Daoy (cell line): ENCODE measurements around the gene SERPINA1. TPM values are rescaled to one million over a fixed set of nuclear protein-coding genes. Genes with fewer than 3 reads are reported as not detected.
"Not testable (repeated sequence)": the region's sequence is repeated elsewhere in the genome, so short reads cannot be mapped to it uniquely, and the experiment has no call there.

Experiments
- DNase-seq: peaks from one replicate; pipeline ENCODE4 v3.0.0-alpha.2; 2015; ENCODE audit warnings: low read depth
- total RNA-seq: library from RNA; depleted of rRNA; stranded (reverse); fragments of >200 nt; shearing (Covaris generic); gene quantifications from 2 replicates; pipeline ENCODE4 v1.2.3, GENCODE V29; 2014

SERPINA1 gene
- total RNA-seq, 1 experiment from 2014 or later = 26.1 TPM

DNA sequence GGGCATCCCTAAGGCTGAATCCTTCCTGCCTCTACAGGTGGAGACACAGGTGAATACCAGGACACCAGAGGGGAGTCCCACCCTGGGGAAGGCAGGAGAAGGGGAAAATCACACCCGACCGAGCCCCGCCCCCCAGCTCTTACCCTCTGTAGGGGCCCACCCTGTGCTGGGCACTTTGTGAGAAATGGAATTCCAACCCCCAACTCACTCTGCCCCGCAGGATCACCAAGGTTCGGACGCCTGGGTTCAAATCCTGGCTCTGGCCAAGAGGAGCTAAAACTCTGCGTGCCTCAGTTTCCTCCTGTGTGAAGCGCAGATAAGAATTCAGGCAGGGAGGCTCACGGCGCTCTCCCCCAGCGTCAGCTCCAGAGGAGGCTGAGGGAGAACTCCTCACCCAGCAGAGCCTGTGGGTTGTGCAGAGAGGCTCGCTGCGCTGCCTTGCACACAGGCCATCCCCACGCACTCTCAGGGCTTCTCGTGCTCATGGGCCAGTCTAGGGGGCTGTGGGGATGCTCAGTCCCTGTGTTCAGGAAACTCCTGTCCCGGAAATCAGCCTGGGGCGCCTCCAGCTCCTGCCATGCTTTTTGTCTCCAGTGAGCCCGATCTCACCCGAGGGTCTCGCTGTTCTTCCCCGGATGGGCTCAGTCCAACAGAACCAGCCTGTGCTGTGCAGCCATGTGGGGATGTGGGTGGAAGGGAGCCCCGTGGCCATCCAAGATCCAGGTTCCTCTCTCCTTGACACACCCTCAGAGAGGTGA, 18.5 kb downstream of the SERPINA1 start:
- not testable (repeated sequence) for DNase-seq

DNA sequence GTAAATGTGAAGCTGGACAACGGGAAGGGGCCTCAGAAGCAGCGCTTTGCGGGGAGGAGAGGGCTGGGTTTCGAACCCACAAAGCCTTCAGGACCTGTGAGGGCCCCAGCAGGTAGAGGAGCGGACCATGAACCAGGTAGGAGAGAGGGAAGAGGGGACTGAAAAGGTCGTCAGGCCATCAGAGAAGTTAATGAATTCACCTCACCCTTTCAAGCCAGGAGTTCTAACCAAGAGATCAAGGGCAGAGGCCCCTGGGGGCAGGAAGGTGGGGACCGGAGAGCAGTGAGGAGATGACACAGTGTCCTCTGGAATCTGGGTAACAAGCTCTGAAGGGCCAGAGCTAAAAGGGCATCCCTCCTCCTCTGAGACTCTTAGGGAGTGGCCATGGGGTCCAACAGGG, 19.4 kb downstream of the SERPINA1 start:
- no peak for DNase-seq

DNA sequence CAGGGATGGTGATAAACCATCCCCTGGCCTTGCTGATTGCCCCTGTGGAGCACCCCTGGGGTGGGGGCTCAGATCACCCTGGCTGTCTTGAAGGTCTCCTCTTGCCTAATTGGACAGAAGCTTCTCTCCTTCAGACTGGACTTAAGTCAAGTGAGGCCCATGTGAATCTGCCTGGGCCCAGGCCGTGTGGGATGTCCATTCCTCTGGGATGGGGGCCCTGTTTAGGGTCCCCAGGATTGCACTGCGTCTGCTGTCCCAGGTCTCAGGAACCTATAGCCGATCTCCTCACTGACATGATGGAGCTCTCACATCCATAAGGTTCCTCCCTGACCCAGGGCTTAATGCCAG, 20.2 kb downstream of the SERPINA1 start:
- DNase-seq = no peak

DNA sequence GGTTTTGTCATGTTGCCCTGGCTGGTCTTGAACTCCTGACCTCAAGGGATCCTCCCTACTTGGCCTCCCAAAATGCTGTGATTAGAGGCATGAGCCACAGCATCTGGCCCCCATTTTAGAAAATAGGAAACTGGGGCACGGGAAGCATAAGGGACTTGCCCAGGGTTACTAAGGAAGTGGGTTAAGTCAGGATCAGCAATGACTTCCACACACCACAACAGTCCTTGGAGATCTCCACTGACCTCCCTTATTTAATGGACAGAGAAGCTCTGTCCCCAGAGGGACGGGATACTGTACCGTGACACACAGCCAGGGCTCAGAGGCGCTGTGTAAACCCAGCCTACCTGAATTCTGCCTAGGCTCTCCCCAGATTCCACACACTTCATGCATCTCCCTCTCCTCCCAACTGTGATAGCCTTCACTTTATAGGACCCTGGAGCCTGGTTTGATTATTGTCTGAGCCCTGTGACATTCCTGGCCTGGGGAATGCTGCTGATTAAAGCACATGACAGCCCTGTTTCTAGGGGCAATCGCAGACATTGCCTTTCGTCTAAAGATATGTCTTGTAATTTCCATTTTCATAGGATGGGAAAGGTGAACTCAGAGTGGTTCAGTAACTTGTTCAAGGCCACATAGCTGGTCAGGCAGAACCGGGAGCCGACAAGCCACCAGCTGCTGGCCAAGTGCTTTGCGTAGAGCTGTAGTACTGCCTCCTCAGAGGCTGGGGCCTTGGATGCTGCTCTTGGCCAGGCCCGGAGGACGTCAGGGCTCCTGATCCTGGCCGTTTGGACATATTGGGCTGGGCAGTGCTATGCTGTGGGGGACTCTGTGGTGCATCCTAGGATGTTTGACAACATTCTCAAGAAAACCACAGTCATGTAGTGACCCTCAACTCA, 20.8 kb downstream of the SERPINA1 start:
- DNase-seq = no peak

DNA sequence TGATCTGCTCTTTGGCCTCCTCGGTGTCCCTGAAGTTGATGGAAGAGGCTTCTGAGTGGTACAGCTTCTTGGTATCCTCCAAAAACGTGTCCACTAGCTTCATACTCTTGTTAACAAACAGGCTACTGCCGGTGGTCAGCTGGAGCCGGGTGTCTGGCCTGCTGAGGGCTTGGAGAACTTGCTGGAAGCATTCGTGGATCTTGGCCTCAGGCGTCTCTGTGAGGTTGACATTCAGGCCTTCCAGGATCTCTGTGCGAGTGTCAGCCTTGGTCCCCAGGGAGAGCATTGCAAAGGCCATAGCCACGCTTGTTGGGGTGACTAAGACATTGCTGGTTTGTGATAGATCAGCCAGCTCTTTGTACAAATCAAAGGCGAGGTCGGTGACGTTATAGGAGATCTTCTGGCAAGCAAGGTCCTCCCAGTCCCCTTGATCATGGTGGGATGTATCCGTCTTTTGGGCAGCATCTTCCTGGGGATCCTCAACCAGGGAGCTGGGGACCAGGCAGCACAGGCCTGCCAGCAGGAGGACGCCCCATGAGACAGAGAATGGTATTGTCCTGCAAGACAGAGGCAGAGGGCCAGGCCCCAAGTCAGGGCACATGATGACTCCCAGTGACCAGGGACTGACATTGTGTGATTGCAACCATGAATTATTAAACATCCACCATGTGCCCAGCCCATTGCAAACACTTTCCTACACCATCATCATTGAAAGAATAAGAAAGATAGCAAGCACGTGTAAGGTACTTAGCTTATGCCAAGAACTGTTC, 22.1 kb downstream of the SERPINA1 start, which contains the start of gene SERPINA2:
TSS of gene SERPINA2 (minus strand) at position 553 of the 770 bp plus-strand sequence.
- DNase-seq = no peak

DNA sequence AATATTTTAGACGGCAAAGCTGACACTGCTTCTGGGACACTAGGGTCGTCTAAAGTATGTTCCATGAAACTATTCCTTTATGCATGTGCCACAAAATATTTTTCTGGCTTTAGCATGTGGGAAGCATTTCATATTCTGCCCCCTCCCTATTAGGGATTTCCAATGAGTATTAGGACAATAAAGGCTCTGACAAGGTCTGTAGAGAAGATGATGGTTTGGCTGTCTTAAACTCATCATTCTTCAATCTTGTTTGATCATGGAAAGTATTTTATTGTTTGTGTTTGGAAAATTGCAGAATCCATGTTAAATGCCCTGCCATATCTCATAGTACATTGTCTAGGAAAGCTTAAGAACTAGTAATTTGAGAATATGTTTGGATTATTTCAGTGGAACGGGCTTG, 22.8 kb downstream of the SERPINA1 start:
- DNase-seq = no peak

DNA sequence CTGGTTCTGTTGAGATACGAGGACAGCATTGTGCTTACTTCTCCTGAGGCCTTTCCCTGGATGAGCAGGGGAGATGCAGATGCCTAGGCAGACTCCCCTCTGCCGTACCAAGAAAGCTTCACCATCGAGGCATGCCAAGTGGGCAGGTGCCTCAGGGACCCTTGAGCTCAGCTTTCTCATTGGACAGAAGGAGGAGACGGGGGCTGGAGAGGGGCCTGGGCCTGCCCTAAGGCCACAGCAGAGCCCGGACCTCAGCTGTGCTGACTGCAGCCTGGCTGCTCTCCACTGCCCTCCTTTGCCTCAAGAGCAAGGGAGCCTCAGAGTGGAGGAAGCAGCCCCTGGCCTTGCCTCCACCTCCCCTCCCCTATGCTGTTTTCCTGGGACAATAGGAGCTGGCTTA, 23.4 kb downstream of the SERPINA1 start:
- no peak for DNase-seq

DNA sequence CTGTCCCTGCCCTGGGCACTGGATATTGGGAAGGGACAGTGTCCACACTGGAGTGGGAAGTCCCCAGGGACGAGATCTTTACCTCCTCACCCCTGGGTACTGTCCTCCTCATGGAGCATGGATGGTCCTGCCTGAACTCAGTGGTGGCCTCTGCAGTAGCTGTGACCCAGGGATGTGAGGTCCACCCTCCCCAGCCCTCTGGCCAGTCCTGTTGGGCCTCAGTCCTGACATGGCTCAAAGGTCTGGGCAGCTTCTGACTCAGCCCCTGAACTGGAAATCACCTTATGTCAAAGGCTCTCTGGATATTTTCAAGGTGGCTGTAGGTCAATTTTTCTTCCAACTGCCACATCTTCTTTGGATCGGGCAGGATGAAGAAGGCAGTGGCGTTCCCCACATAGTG, 24.4 kb downstream of the SERPINA1 start:
- no peak for DNase-seq

DNA sequence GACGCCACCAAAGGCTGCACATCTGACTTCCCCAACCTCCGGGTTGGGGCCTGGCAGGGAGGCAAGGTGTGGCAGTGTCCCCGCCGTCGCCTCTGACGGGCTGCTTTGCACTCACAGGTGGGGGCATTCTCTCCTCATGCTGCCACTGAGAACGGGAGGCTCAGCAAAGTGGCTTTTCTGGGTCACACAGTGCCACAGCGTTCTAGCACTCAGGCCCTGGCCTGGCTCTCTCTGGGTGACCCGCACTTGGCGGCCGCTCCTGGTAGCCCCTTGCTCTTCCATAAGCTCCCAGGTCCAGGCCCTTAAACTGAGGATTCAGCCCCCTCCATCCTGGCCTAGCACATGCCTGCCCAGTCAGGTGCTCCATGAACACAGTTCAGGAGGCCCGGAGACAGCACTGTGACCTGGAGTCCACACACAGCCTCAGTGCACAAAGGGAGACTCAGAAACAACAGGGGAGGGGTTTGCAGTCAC, 25.2 kb downstream of the SERPINA1 start:
- DNase-seq = no peak

DNA sequence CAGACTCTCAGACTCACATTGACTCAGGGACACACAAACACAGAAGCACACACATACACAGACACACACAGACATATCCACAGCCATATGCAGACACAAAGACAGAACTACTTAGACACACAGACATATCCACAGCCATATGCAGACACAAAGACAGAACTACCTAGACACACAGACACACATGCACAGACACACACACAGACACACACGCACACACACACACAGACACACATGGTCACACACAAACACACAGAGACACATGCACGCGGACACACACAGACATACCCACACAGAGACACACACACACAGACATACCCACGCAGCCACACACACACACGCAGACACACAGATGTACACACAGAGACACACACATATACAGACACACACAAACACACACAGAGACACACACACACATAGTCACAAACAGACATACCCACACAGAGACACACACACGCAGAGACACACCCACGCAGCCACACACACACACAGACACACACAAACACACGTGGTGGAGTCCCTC, 25.7 kb downstream of the SERPINA1 start:
- DNase-seq = no peak

DNA sequence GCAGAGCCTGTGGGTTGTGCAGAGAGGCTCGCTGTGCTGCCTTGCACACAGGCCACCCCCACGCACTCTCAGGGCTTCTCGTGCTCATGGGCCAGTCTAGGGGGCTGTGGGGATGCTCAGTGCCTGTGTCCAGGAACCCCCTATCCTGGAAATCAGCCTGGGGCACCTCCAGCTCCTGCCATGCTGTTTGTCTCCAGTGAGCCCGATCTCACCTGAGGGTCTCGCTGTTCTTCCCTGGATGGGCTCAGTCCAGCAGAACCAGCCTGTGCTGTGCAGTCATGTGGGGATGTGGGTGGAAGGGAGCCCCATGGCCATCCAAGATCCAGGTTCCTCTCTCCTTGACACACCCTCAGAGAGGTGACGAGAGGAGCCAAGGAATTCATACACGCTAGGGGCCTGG, 26.7 kb downstream of the SERPINA1 start:
- no peak for DNase-seq

DNA sequence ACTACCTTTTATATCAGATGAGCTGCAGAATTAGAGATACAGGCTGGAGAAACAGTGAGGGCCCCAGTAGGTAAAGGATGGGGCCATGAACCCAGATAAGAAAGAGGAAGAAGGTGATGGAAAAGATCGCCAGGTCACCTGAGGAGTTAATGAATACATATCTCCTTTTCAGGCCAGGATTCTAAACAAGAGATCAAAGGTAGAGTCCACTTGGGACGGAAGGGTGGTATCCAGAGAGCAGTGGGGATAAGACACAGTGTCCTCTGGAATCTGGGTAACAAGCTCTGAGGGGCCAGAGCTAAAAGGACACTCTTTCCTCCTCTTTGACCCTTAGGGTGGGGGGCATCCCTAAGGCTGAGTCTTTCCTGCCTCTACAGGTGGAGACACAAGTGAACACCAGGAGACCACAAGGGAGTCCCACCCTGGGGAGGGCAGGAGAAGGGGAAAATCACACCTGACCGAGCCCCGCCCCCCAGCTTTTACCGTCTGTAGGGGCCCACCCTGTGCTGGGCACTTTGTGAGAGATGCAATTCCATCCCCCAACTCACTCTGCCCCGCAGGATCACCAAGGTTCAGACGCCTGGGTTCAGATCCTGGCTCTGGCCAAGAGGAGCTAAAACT, 27.3 kb downstream of the SERPINA1 start:
- no peak for DNase-seq

DNA sequence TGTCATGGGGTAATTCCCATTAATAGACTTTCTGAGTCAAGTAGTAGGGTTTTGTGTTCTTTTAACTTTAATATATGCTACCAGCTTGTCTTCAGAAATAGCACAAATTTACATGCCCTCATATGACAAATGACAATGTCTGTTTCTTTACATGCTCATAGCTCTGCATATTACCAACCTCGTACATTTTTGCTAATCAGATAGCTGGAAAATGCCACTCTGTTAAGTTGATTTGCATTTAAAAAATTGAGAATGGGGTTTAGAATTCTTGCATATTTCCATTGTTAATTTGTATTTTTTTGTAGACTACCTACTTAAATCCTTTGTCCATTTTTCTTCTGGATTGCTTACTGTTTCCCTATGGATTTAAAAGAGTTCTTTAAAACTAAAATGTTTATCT, 31.2 kb downstream of the SERPINA1 start:
- no peak for DNase-seq

DNA sequence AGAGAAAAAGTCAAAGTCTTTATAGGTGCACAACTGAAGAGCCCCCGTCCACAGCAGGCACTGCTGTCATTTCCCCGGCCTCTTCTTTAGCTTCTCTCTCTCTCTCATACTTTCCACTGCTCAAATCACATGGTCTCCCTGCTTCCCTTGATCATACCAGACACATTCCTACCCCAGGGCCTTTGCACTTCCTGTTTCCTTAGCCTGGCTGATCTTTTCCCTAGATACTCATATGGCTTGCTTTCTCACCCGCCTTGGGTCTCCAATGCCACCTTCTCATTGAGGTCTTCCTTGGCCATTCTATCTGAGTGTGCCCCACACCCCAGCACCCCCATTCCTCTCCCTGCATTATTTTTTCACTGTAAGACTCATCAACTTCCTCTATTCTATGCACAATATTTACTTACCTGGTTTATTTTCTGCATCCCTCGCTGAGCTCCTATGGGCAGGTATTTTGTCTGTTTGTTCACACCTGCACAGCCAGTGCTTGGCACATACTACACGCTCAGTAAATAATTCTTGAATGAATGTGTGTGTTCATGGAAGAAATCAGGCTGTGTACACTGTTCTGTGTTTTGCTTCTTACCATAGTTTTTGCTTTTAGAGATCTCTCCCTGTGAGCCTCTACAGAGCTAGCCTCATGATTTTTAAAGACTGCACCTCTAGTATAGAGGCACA, 31.9 kb downstream of the SERPINA1 start:
- no peak for DNase-seq

DNA sequence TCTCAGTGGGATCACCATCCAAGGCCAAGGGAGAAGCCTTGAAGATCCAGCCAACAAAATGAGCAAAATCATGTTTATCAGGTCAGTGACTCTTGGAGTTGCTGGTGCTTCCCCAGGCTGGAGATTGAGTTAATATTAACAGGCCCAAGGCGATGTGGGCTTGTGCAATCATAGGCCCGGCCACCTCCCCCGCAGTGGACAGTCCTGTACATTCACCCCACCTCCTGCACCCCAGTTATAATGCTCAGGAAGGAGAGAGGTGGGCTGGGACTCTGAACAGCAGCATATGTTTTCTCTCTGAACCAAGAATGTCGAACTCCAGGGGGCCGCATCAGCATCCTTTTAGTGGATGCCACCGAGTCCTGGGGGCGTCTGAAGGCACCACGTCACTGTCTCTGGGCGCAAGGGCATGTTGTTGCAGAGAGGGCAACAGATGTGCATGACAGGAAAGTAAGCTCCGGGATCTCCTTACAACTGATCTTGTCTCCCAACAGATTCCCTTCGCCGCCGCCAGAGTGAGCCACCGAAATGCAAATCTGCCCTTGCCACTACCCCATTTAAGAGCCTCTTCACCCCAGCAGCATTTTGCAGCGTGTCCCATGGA, 33.1 kb downstream of the SERPINA1 start:
- DNase-seq = no peak

DNA sequence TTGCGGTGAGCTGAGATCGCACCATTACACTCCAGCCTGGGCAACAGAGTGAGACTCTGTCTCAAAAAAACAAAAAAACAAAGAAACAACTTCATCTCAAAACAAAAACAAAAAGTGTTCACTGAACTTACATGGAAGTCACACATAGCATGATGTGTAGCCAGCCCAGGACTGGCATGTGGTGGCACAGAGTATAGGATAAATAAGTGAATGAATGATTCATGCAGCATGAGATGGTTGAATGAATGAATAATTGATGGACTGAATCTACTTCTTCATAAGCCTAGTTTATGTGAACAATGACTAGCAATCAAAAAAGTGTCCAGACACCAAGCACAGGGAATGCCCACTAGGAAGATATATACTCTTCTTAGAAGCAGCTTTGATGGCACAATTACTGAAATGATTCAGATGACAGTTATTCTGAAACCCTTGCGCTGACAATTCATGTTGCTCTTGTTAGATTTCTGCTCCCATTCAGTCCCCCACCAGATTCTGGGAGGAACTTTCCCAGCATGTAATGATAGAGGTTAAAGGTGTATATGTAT, 33.7 kb downstream of the SERPINA1 start:
- no peak for DNase-seq

DNA sequence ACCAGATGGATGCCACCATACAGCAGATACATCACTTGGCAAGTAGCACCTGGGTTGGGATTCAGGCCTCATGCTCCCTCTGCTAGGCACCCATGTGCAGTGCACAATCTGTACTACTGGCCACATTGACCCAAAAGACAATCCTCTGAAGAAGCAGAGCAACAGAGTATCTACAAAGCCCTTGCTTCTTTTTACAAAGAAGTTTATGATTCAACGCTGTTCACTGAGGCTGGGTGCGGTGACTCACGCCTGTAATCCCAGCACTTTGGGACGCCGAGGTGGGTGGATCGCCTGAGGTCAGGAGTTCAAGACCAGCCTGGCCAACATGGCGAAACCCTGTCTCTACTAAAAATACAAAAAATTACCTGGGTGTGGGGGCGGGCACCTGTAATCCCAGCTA, 34.2 kb downstream of the SERPINA1 start:
- DNase-seq = not testable (repeated sequence)

DNA sequence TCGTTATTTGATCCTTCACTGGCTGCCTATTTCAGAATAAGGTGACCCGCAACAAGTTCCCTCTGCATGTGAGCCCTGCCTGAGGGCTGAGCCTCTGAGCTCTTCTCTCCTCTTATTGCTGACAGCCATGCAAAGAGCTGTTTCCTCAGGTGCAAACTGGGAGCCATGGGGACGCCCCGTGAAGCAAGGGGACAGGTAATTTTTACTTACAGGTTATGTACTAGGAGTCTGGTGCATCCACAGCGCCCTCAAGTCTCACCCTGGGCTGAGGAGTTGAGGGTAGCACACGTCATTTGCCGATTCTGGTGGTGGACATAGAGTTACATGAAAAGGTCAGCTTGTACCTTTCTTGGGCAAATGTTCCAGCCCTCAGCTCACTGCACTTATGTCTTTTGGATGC, 39.1 kb downstream of the SERPINA1 start:
- no peak for DNase-seq

DNA sequence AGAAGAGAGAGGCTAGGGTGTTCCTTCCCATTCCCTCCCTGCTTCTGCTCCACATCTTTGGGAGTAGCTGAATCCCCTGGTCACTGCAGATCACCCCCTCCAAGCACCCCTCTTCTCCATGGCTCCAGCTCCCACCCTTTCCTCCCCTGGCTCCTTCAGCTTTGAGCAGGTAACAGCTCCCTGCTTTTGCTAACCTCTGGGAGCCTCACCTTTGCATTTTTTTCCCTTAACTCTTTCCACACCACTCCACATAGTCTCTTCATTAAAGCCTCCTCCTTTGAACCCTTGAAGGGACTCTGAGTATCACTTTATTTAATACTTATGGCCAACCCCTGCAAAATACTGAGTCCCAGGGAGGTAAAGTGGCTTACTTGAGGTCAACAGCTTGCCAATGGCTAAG, 39.6 kb downstream of the SERPINA1 start:
- no peak for DNase-seq

DNA sequence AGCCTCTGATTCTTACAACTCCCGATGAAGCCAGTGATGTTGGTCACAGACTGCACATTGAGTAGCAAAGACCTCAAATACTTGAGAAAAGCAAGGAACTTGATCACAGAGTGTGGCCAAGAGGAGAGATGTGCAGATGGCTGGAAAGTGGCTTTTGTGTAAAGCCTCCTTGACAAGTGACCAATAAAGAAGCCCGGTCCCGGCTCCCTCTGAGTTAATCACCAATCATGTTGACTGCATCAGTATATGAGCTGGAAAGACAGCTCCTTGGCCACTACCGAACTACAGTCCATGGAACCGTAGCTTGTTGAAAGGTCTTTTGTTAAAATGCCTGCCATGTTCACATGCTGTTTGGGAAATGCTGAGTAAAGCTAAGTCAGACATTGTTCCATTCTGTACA, 41.6 kb downstream of the SERPINA1 start:
- DNase-seq = no peak
